T-helper 9 cell (primary cell): ENCODE results near the gene CTNNA2.

Experiments used
- DNase-seq: peaks from one replicate; pipeline ENCODE4 v3.0.0-alpha.2; 2020

The CTNNA2 gene

DNA sequence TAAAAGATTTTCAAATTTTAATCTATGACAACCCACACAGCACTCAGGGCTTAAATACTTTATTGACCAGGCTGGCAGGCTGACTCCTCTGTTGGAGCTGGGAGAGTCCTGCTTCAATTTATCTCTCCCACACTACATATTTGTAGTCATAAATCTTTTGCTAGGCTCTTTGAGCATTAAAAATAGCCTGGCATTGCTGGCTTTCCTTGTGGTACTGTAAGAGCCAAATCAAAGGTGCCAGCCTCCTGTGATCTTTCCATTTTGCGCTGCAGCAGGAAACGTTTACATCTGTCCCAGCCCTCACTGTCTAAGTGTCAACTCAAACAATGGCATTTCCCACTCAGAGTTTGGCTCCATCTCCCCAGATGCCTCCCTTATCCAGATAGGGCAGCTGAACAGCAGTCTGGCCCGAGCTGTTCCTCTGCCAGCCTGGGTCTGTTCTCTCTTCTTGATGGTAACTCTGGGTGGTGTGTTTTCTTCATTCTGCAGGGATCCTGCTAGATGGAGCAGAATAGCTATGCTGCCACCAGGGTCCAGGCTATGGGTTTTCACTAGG is 729.6 kb downstream of the CTNNA2 start:
- no peak for DNase-seq

DNA sequence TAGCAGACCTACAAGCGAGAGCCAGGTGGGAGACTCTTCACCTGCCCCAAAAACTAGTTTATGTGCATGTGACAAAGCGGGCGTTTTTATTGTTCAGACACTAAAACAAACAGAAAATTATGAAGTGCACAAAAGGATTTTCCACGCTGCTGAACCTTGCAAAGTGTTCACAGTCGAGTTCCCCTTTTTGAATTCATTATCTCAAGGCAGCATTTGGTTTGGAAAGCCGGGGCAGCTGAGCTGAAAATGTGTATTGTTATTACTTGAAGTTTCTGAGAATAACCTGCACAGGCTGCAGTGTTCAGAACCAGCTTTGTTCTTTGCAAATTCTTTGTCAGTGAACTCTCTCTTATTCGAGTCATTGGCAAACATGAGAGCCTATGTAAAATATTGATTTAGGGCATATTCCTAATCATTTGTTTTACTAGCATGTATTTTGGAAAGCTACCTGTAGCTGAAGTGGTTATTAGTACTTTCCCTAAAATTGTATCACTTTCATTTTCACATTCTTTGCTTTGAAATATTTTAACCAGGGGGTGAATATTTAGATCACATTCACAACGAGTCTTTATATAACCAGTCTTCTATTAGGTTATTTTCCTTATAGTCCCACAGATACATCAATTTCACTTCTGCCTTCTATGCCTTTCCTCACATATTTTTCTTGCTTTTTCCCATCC is 732.2 kb downstream of the CTNNA2 start:
- DNase-seq: no peak

DNA sequence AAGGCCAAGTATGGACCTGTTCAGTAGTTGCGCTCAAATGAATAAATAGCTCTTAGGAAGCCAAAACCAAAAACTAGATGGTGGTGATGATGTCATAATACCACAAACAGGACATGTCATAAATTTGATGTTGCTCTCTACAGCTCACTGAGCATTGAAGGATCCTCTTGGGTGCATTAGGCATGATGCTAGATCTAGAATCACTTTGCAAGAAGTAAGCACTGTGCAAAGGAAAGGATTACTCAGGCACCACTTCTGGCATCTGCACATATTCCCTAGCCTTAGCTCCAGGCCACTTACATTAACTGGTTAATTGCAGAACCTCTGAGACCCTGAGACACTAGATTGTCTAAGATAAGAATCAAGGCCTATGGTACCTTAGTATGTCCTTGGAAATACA is 733.7 kb downstream of the CTNNA2 start:
- DNase-seq: no peak

DNA sequence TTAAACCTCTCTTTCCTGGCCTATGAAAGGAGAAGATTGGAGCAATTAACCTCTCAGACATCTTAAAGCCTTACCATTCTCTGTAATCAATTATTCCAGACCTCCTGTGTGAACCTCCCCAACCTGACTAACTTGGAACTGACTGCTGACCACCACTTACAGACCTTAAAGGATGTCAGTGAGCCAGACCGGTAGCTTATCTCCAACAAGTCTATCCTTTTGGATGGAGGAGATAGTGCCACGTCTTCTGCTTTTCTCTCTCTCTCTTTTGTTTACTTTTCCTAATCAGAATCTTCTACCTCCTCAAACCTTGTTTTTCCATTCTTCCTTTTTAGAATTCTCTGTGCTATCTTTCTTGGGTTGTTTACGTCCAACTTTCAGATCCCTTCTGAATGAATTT is 734.5 kb downstream of the CTNNA2 start:
- DNase-seq: no peak

DNA sequence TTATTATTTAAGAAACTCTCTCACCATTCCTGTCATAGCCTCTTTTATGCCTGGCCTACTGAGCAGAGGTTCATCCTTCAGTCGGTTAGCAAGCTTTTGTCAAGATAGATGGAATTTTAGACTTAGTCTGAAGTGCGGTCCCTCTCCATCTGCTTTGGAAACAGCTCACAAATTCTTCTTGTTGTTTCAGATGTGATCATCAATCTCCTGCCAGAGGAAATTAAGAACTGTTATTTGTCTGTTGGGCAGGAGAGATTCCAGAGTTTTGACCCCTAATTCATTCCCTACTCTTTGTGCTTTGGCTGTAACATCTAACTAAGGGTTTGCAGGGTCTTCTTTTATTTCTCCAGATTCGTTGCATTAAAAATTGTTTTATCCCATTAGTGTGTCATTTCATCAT is 735.3 kb downstream of the CTNNA2 start:
- DNase-seq: no peak

DNA sequence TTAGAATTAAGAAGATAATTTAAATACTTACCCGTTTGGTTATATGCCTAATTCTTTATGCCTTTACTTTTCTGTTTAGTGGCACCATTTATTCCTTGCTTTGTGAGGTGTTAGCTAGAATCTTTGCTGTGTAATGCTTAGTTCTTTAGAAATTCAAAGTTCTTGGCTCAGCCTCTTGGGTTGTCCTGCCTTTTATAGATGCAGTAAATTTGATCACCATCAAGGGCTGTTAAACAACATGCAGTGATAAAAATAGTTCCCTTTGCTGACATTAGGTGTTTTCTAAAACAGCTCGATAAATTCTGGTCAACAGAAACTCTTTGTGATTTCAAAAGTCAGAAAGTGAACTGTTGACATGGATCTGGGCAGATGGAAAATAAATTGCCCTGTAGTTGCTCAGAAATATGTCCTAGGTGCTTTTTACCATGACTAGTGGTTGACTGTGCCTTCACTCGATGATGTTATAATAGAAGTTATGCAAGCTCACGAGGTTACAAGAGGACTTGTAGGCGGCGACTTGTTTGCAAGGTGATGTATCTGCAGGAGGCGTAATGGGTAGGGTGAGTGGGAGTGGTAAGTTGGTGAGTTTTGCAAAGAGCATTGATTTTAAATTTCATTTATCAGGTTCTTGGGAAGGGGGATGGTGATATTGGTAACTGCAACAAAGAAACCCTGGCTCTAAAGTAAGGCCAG is 739.6 kb downstream of the CTNNA2 start:
- no peak for DNase-seq

DNA sequence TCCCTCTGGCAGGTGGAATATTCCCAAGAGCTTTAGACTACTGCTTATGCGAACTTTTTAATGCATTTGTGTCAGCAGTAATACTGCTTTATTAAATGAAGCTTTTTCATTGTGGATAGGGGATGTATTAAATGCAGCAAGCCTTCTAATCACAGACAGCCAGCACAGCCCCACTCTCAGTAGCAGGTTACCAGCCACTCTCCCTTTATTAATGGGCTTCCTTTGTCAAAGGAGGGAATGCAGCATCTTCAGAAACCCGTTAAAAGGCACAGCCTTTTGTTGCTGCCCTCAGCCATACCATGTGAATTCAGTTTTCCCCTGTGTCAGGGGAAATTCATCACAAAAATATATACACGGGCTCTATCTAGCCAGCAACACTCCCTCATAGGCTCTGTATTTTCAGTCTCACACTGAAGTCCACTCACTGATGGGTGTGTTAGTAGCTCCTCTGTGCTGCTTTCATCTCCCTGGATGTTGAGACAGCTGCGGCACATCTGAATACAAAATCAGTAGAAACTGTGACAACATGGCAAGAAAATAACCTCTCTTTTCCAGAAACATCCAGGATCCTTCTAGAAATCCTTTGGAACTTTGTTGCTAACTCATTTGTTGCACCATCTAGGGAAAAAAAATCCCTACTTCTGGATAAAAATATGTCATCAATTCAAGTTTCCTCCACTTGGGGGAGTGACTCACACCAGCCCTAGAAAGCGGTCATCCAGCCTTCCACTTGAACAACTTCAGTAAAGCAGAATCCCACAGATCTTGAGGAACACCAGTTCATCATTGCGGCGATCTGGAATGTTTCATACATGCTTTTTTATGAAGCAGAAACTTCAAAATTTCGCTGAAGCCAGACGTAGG is 743.3 kb downstream of the CTNNA2 start:
- DNase-seq: no peak

DNA sequence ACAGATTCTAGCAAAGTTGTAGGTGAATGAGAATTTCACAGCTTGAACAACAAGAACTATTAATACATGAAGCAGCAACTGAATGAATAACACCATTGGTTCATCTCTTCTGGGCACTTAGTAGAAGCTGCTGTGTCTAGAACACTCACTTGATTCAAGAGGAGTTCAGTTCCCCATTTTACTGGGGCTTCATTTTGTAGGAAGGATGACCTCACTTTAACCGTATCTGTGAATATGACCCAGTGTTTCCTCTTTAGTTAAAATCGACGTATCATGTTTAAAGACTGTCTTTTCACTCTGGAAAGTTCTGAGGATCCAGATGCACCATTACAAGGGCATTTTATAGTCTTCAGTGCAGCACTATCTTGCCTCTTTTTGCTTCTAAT is 743.9 kb downstream of the CTNNA2 start:
- DNase-seq: no peak

DNA sequence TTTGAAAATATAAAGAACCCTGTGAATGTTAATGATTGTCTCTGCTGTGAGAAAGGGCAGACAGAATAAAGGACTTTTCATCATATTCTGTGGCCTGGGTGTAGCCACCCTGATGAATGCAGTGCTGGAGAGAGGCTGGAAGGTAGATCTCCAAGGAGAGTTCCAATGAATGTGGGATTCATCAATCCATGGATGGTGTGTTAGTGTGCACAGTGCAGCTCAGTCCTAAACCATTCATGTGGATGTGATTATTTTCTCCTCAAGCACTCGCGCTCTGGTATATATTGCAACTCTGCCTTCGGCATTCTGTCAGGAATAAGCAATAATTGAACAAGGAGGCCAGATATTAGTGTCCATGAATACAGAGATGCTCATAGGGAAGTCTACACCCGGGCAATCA is 744.6 kb downstream of the CTNNA2 start:
- DNase-seq: no peak

DNA sequence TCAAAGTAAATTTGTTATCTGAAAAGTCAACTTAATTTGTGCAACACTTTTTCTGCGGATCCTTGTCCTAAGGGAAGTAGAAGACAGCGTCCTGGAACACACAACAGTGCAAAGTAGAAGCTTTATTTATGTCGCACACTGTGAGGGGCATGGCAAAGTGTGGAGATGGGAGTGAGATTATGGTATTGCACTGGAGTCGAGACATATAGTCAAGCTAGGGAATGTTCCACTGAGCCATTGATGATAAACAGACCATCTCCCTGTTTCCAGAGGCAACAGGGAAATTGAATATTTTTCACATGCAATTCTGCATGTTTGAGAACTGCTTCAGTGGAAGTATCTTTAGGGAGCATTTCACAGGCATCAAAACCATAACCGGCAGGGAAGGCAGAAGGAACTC is 745.5 kb downstream of the CTNNA2 start:
- DNase-seq: no peak

DNA sequence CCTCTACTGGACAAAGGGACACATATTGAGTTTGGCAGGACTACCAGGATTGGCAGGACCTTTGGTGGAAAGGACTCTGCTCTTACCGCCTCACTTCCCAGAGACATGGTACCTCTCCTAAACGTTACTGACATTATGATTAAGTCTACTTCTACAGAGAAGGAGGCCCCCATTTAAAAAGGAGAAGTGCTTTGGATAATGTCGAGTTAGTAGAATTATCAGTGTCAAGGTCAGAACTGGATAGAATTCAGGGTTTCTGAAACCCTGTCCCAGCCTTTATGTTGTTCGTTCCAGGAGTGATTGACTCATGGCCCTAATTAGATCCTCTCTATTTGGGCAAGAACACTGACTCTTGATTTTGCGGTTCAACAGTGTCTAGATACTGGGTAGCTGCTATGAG is 745.9 kb downstream of the CTNNA2 start:
- no peak for DNase-seq

DNA sequence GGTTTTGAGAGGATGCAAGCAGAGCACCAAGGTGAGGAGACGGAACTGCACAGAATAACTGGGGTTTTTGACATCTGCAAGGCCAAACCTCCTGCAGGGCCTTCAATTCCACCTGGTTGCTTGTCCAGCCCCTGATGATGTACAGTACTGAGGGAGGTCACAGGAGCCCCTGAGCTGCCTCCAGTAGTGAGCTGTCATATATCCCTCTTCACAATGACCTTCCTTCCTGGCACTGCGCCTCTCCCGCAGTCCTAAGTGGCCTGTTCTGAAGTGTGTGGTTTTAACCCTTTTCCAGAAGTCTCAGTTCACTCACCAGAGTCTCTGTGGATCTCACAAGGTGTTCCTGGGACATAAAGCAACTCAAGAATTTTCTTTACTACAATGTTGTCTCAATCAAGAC is 746.4 kb downstream of the CTNNA2 start:
- DNase-seq: no peak

DNA sequence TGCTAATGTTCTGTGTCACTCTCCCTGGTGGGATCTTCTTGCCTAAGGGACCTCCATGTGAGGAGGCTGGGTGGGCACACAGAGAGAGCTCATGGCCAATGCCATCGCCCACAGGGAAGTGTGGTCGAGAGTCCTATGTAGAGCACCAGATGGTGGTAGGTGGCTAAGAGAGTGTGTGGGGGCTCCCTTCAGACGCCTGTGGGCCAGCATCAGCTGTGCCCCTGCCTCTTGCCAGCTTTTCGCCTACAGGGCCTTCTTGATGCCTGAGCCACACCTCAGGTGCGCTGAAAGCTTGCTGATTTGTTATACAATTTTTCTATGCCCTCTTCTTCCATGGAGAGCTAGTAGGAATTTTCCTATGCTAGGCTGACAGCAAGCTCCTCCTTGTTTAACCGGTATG is 753.4 kb downstream of the CTNNA2 start:
- no peak for DNase-seq

DNA sequence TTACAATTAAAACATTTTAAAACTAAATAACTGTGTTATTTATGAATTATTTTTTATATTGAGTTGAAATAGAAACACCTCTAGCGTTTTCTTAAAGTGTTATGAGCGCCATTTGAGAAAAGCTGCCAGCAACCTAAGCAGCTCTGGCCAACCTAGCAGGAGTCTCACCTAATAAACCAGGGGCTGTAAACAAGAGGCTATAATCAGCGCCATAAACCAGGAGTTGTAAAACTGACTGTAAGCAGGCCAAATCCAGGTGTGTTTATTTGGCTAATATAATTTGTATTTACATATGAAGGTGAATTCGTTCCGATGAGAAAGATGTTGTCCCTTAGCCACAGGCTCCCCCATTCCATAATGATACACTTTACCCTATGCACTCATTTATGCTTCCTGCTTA is 757.0 kb downstream of the CTNNA2 start:
- no peak for DNase-seq

DNA sequence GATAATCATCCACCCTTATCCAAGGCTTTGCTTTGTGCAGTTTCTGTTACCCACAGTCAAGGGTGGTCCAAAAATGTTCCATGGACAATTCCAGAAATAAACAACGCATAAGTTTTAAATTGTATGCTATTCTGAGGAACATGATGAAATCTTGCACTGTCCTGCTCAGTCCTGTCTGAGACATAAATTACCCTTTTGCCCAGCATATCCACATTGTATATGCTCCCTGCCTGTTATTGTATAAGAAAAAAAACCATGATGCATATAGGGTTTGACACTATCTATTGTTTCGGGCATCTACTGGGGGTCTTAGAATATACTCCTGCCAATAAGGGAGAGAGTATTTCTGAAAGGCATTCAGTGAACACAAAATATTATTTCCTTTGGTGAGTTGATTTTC is 767.7 kb downstream of the CTNNA2 start:
- DNase-seq: no peak

DNA sequence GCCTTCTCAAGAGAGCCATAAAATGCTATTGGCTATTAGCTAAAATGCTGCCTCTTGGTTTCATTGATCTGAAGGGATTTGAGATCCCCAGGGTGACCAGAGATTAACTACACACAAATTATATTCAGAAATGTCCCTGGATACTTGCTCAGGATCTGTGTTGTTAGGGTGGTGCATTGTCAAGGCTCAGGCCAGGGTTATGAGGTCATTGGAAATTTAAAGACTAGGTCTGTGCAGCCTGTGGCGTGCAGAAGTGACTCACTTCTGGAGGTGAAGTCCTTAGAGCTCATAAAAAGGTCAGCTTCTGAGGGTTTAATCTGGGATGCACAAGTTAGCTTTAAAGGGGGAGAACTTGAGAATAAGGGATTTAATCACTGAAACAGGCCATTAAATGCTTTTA is 768.2 kb downstream of the CTNNA2 start:
- no peak for DNase-seq

DNA sequence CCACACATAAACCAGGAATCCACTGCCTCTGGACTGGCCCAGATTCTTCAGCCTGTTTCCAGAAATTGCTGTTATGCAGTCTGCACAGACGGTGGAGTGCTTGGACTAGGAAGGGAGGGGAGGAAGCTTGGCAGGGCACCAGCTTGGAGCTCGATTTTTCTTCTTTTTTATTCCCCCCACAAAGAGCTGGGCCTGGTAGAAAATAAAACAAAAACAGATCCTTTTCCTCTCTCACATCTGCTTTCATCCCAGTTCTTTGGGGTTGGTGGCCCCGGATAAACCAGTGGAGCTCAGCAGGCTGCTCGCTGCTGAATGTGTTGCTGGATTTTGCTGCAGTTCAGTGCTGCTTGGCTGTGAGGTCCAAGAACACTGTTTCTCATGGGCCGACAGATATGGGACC is 775.7 kb downstream of the CTNNA2 start:
- DNase-seq: no peak

DNA sequence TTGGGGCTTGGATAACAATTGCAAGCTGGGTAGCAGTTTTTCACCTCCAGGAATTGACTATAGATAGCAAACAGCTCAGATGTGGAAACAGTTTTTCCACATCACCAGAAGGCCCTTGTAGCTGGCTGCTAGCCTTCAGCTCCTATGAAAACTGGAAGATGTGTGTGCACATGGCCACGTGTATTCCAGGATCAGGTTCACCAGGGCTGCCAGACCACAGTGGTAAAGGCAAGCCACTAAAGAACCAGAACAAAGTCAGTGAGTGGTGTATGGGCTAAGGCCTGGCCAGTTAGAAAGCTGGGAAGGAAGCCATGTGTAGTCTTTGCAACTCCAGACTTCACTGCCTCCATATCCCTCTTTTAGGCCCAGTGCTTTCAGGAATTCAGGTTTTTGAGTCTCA is 778.8 kb downstream of the CTNNA2 start:
- no peak for DNase-seq

DNA sequence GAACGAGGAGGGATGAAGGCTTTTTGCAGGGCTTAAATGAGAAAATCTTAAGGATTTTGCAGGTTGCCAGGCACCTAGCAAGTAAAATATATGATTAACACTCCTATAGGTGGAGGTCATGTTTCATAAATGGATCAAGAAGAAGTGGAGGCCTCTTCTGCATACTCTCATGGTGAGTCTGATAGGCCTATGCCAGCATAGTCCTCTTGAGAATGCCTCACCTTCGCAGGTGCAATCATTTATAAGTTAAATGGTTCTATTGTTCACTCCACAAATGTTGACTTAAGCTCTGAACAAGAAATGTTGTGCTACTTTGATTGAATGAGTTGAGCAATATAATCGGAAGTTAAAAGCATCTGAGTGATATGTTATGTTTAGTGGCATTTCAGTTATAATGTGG is 779.6 kb downstream of the CTNNA2 start:
- DNase-seq: no peak

DNA sequence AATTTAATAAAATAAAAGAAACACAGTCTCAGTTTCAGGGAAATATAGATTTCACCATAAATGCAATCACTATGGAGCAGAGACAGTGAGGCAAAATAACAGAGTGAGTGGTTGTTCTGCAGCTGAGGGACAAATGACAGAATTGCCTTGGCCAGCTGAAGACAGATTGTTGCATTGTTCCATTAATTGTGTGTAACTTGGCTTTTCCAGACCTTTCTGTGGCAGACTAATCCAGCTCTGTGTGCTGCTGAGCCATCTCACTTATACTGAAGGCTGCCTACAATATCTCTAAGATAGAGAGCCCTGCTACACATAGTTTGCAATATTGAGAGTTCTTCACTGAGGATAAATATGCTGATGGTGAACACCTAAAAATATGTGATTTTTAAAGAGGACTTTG is 780.2 kb downstream of the CTNNA2 start:
- no peak for DNase-seq

DNA sequence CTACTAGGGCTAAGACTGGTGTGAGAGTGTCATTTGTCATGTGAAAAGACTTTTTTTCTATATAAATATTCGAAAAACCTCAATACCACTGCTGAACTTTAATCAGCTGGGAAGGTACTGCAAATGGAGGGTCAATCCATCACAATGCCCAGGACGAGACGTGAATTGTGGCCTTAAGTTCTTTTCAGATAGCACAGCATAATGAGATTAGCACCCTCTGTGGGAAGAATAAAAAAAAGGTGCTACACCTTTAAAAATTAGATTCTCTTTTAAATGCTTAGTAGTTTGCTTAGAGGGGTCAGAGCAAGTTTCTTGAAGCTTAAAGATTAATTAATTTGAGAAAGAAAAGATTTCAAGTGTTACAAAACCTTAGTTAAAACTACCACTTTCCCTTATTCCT is 786.1 kb downstream of the CTNNA2 start:
- no peak for DNase-seq

DNA sequence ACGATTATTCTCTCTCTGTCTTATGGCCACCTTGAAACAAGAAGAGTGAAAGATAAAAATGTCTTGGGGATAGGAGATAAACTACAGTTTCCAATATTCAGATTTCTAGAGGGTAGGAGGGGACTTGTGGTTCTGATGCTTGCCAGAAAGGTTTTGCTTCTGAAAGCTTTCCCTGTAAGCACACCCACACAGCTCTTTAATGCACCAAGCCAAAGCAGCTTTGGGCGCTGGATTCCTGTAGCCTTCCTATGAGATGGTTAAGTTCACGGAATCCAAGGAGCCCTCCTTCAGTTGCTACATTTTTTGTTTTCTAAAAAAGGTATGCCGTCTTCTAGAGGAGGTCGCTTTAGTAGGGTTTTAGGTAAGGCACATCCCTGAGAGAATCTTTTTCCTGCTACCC is 786.8 kb downstream of the CTNNA2 start:
- no peak for DNase-seq

DNA sequence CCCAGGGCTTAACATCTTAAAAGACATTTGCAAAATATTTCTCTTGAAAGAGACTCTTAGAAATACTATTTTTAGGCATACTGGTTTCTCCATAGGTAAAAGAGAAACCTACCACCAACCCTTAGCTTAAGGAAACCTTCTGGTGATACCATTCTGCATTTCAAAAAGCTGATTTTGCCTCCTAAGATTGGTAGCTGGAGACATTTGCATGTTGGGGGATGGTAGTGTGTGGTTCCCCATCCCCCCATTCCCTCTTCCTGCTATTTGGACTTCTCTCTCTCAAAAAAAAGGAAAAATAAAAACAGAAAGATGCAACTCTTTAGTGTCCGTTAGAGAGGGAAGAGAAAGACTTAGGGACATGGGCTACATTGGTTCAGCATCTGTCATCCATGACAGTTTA is 787.5 kb downstream of the CTNNA2 start:
- no peak for DNase-seq

DNA sequence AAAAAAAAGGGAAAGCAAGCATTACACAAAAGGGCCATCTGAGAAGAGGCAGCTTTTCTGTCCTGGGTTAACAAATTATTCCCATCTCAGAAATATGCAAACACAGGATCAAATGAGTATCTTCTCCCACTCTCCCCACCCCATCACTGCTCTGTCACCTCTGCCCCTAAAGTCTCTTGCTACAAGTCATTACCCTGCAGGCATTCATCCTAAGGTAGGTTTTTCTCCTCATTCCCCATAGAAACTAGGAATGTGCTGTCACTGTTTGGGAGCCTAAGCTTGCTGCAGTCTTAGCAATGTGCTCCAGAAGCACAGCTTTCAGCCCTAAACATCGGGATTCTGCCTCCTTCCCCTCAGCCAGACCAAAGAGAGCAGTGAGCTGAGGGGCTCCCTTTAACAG is 788.1 kb downstream of the CTNNA2 start:
- no peak for DNase-seq
